PFSK-1 (cell line): ENCODE measurements around the gene TCEAL3.

ENCODE experiments used
- TAF1 ChIP-seq: IDR thresholded peaks from 2 replicates; pipeline ENCODE4 v1.6.1; 2012; ENCODE audit warnings: low read length, control low read depth, borderline replicate concordance; ENCODE audit not compliant: insufficient read depth
- TF ChIP-seq, protein P1 (sequence below), 2 experiments: IDR thresholded peaks; 2 replicates each; pipeline versions ENCODE4 v1.6.1 to v1.8.0; 2011 to 2012; ENCODE audit warnings: low read depth in 2 of 2, low read length in 2 of 2, control low read depth in 1 of 2, inconsistent platforms in 1 of 2, mild to moderate bottlenecking in 1 of 2, moderate library complexity in 1 of 2; ENCODE audit not compliant: insufficient read depth in 1 of 2

DNA sequence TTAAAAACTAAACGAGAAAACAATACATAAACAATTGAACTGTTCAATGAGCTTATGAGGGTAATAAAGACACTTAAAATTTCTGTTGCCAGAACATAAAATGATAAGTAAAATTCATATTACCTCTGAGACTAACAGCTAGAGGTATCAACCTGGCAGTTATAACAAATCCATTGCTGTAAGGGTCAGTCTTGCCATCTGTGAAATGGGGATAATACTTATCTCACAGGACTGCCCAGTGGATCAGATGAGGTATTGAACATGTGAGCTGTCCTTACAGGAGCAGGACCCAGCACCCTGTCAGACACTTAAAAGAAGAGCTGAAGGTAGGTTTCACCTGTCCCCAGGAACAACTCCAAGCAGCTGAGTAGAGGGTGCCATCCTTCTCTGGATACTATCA lies 2.5 kb downstream of the TCEAL3 start:
- TF ChIP-seq, protein P1, sequence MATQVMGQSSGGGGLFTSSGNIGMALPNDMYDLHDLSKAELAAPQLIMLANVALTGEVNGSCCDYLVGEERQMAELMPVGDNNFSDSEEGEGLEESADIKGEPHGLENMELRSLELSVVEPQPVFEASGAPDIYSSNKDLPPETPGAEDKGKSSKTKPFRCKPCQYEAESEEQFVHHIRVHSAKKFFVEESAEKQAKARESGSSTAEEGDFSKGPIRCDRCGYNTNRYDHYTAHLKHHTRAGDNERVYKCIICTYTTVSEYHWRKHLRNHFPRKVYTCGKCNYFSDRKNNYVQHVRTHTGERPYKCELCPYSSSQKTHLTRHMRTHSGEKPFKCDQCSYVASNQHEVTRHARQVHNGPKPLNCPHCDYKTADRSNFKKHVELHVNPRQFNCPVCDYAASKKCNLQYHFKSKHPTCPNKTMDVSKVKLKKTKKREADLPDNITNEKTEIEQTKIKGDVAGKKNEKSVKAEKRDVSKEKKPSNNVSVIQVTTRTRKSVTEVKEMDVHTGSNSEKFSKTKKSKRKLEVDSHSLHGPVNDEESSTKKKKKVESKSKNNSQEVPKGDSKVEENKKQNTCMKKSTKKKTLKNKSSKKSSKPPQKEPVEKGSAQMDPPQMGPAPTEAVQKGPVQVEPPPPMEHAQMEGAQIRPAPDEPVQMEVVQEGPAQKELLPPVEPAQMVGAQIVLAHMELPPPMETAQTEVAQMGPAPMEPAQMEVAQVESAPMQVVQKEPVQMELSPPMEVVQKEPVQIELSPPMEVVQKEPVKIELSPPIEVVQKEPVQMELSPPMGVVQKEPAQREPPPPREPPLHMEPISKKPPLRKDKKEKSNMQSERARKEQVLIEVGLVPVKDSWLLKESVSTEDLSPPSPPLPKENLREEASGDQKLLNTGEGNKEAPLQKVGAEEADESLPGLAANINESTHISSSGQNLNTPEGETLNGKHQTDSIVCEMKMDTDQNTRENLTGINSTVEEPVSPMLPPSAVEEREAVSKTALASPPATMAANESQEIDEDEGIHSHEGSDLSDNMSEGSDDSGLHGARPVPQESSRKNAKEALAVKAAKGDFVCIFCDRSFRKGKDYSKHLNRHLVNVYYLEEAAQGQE (IDR thresholded peaks at IDR 0.05; ENCODE audit: insufficient read depth in 1 of 2, low read depth in 2 of 2, low read length in 2 of 2): no peak
- TF ChIP-seq TAF1: no peak
